Chondrocyte (in vitro differentiated cells): Measurements from ENCODE around the gene SERPINB6. TPM values are rescaled to one million over a fixed set of nuclear protein-coding genes. Genes with fewer than 3 reads are reported as not detected.
"Not testable (repeated sequence)": the region's sequence is repeated elsewhere in the genome, so short reads cannot be mapped to it uniquely, and the experiment has no call there.

ENCODE experiments used
- DNase-seq: peaks from one replicate; pipeline ENCODE4 v3.0.0; 2021; ENCODE audit warnings: mixed read lengths, low spot score
- H3K27ac Mint-ChIP-seq: one replicate; pipeline ENCODE4 v1.8.0; 2021; ENCODE audit warnings: mild to moderate bottlenecking, moderate library complexity, mixed read lengths; ENCODE audit not compliant: unreplicated experiment
- H3K27me3 Mint-ChIP-seq: 2 replicates; pipeline ENCODE4 v1.8.0; 2021; ENCODE audit warnings: low read depth, mixed read lengths
- H3K36me3 Mint-ChIP-seq: 2 replicates; pipeline ENCODE4 v1.8.0; 2021; ENCODE audit warnings: low read depth, mixed read lengths
- H3K4me1 Mint-ChIP-seq: 2 replicates; pipeline ENCODE4 v1.8.0; 2021; ENCODE audit warnings: low read depth, mild to moderate bottlenecking, mixed read lengths
- H3K4me3 Mint-ChIP-seq: one replicate; pipeline ENCODE4 v1.8.0; 2021; ENCODE audit warnings: mild to moderate bottlenecking, moderate library complexity, mixed read lengths; ENCODE audit not compliant: unreplicated experiment
- H3K9me3 Mint-ChIP-seq: 2 replicates; pipeline ENCODE4 v1.8.0; 2021; ENCODE audit warnings: low read depth, mixed read lengths
- CTCF ChIP-seq: fragments of 200-600 bp; sonication (generic); IDR thresholded peaks from 2 replicates; pipeline ENCODE4 v1.5.0; 2021; ENCODE audit warnings: antibody characterized with exemption, mild to moderate bottlenecking, moderate library complexity
- total RNA-seq: library from RNA; stranded (reverse); gene quantifications from 3 replicates; pipeline ENCODE4 v1.2.1, GENCODE V29; 2021

The SERPINB6 gene
- total RNA-seq, 1 donor from 2014 or later: 98.0 TPM

GRCh38 chr6:2935566-2936291 lies 35.6 kb downstream of the SERPINB6 start:
- no peak overlapping the region for H3K27ac Mint-ChIP-seq
- peaks cover 6% of the 10 kb centered on the region for H3K27me3 Mint-ChIP-seq
- H3K36me3 Mint-ChIP-seq: peaks cover 1% of the 10 kb centered on the region
- TF ChIP-seq CTCF: no peak
- no peaks in the 10 kb centered on the region for H3K9me3 Mint-ChIP-seq
- H3K4me3 Mint-ChIP-seq: no peak overlapping the region
- no peak for DNase-seq
- H3K4me1 Mint-ChIP-seq: peaks cover 5% of the 10 kb centered on the region

GRCh38 chr6:2934057-2934456 lies 37.3 kb downstream of the SERPINB6 start:
- Mint-ChIP-seq H3K27me3 (peaks cover 6% of the 10 kb centered on the region), H3K36me3 (peaks cover 4% of the 10 kb centered on the region), H3K4me1 (peaks cover 5% of the 10 kb centered on the region), H3K9me3 (no peaks in the 10 kb centered on the region), H3K27ac (no peak overlapping the region), H3K4me3 (no peak overlapping the region)
- no peak for DNase-seq
- no peak for TF ChIP-seq CTCF

GRCh38 chr6:2932911-2933310 lies 38.5 kb downstream of the SERPINB6 start:
- H3K4me3 Mint-ChIP-seq, H3K36me3 Mint-ChIP-seq, H3K27ac Mint-ChIP-seq, H3K27me3 Mint-ChIP-seq, H3K4me1 Mint-ChIP-seq, H3K9me3 Mint-ChIP-seq, DNase-seq: not testable (repeated sequence)

GRCh38 chr6:2931970-2932748 lies 39.2 kb downstream of the SERPINB6 start:
- Mint-ChIP-seq H3K4me3 (no peak overlapping the region), H3K9me3 (peaks cover 5% of the 10 kb centered on the region), H3K27me3 (peaks cover 6% of the 10 kb centered on the region), H3K27ac (no peak overlapping the region), H3K36me3 (peaks cover 4% of the 10 kb centered on the region), H3K4me1 (peaks cover 5% of the 10 kb centered on the region)
- peak; percentile 97 for TF ChIP-seq CTCF
- DNase-seq: no peak

GRCh38 chr6:2931055-2931454 lies 40.3 kb downstream of the SERPINB6 start:
- DNase-seq: no peak
- H3K27ac Mint-ChIP-seq: no peak overlapping the region
- no peak for TF ChIP-seq CTCF
- peaks cover 5% of the 10 kb centered on the region for H3K9me3 Mint-ChIP-seq
- H3K4me1 Mint-ChIP-seq: peaks cover 5% of the 10 kb centered on the region
- peaks cover 6% of the 10 kb centered on the region for H3K27me3 Mint-ChIP-seq
- no peak overlapping the region for H3K4me3 Mint-ChIP-seq
- peaks cover 4% of the 10 kb centered on the region for H3K36me3 Mint-ChIP-seq

GRCh38 chr6:2927931-2928330 lies 43.4 kb downstream of the SERPINB6 start:
- DNase-seq, H3K36me3 Mint-ChIP-seq, H3K4me1 Mint-ChIP-seq: not testable (repeated sequence)

GRCh38 chr6:2925842-2926747 lies 45.3 kb downstream of the SERPINB6 start:
- not testable (repeated sequence) for H3K27me3 Mint-ChIP-seq, H3K27ac Mint-ChIP-seq, H3K4me1 Mint-ChIP-seq, DNase-seq, H3K36me3 Mint-ChIP-seq, H3K9me3 Mint-ChIP-seq, H3K4me3 Mint-ChIP-seq

More at GRCh38 chr6:2927931-2928330, 43.4 kb downstream of the SERPINB6 start:
- not testable (repeated sequence) for H3K27ac Mint-ChIP-seq, H3K27me3 Mint-ChIP-seq, H3K9me3 Mint-ChIP-seq, H3K4me3 Mint-ChIP-seq
